ENCODE results near the gene EYA3. TPM values are rescaled to one million over a fixed set of nuclear protein-coding genes. Genes with fewer than 3 reads are reported as not detected.
A peak's percentile ranks its signal among the peaks of the same experiment; 100 is the strongest.

EYA3 gene
- total RNA-seq, 1 donor from 2014 or later: 20.7 TPM

DNA sequence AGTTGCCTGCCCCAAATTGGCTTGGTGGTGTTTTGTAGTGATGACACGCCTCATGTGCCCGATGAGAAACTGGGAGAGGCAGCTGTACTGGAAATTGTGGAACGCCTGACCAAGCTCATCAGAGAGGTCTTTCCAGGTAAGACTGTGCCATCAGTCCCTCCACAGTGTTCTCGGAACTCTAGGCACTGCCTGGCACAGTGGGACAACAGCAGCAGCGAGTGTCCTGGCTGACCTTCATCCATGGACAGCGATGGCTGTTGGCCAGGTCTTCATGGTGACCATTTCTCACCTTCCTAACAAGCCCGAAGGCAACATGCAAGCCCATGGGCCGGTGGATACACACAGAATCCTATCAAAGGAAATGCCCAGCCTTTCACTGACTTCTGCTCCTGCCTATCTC, 139.4 kb downstream of the EYA3 start:
- TF ChIP-seq, protein P1, sequence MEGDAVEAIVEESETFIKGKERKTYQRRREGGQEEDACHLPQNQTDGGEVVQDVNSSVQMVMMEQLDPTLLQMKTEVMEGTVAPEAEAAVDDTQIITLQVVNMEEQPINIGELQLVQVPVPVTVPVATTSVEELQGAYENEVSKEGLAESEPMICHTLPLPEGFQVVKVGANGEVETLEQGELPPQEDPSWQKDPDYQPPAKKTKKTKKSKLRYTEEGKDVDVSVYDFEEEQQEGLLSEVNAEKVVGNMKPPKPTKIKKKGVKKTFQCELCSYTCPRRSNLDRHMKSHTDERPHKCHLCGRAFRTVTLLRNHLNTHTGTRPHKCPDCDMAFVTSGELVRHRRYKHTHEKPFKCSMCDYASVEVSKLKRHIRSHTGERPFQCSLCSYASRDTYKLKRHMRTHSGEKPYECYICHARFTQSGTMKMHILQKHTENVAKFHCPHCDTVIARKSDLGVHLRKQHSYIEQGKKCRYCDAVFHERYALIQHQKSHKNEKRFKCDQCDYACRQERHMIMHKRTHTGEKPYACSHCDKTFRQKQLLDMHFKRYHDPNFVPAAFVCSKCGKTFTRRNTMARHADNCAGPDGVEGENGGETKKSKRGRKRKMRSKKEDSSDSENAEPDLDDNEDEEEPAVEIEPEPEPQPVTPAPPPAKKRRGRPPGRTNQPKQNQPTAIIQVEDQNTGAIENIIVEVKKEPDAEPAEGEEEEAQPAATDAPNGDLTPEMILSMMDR (IDR thresholded peaks at IDR 0.05; ENCODE audit: unreplicated experiment): no peak
- Mint-ChIP-seq H3K4me3 (ENCODE audit: unreplicated experiment) (no peak overlapping the region), H3K36me3 (ENCODE audit: low read depth, unreplicated experiment) (no peaks in the 10 kb centered on the region), H3K4me1 (ENCODE audit: unreplicated experiment) (peaks cover under 1% of the 10 kb centered on the region), H3K9me3 (ENCODE audit: unreplicated experiment) (no peaks in the 10 kb centered on the region), H3K27ac (ENCODE audit: unreplicated experiment) (no peak overlapping the region), H3K27me3 (ENCODE audit: unreplicated experiment) (no peaks in the 10 kb centered on the region)
- DNase-seq (ENCODE audit: low spot score): no peak

DNA sequence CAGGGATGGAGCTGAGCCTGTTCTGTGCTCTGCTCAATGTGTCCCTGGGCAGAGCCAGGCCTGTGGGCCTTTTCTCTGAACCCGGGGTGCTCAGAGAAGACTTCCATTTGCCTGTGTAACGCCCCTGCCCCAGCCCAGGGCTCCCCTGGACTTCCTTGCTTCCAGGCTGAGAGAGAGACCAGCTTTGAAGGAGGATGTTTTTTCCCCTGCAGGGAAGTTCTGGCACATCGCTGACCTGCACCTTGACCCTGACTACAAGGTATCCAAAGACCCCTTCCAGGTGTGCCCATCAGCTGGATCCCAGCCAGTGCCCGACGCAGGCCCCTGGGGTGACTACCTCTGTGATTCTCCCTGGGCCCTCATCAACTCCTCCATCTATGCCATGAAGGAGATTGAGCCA, 143.4 kb downstream of the EYA3 start:
- Mint-ChIP-seq H3K4me3 (ENCODE audit: unreplicated experiment) (no peak overlapping the region), H3K9me3 (ENCODE audit: unreplicated experiment) (no peaks in the 10 kb centered on the region), H3K4me1 (ENCODE audit: unreplicated experiment) (peaks cover 23% of the 10 kb centered on the region), H3K36me3 (ENCODE audit: low read depth, unreplicated experiment) (no peaks in the 10 kb centered on the region), H3K27me3 (ENCODE audit: unreplicated experiment) (peaks cover 6% of the 10 kb centered on the region), H3K27ac (ENCODE audit: unreplicated experiment) (peak overlapping the region; percentile 64)
- DNase-seq (ENCODE audit: low spot score): no peak
- TF ChIP-seq, protein P1 (IDR thresholded peaks at IDR 0.05; ENCODE audit: unreplicated experiment): no peak

DNA sequence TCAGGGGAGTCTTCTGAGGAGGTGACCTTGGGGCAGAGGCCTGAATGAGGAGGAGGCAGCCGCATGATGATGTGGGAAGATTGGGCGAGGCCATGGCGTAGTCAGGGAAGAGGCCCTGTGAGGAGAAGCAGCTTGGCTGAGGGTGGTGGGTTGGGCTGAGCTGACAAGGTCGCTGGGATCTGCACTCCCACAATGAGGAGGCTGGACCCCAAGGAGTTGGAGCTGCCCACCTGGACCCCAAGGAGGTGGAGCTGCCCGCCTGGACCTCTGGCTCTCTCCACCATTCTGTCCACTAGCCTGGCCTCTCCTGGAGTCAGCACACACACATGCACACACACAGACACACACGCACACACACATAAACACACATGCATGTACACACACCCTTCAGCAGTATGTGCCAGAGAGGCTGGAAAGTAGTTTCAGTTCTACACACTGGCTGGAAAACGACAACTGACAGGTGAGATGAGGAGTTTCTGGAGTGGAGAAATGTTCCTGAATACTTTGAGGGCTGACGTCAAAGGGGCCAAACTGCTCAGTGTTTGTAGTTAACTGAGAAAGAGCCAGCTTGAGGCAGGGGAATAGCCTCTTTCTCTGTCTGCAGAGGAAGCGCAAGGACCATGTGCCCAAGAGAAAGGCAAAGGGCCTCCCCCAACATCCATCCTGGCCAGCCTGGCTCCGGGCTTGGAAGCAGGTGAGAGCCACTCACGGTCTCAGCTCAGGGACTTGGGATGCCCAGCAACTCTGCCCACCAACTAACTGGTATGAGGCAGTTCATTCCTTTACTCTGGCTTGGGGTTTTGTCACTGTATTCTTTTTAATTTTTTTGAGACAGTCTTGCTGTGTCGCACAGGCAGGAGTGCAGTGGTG, 146.5 kb downstream of the EYA3 start:
- H3K4me3 Mint-ChIP-seq (ENCODE audit: unreplicated experiment): no peak overlapping the region
- DNase-seq (ENCODE audit: low spot score): no peak

DNA sequence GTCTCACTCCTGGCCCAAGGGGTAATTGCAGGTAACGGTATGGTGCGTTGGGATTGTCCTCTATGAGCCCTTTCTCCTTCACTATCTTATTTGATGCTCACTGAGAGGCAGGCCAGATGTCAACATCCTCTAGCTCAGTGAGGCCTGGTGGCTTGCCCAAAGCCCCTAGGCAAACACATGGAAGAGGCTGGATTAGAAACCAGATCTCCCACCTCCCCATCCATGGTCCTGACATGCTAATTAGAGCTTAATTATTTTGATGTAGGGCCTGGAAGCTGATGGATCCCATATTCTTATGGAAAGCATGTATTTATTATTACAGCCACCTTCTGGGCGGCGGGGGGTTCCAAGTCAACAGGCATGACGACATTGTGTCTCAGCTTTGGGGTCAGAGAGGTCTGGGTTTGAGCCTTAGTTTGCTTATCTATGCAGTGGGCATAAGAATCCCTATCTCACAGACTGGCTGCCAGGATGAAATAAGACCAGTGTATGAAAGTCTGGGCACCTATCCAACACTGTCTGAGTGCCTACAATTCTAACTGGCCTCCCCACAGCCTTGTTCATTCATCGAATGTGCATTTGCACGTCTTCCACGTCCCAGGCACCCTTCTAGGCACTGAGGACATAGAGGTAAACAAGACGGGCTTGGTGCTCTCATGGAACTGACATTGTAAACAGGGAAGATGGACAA, 147.4 kb downstream of the EYA3 start:
- Mint-ChIP-seq H3K4me1 (ENCODE audit: unreplicated experiment) (peaks cover 25% of the 10 kb centered on the region), H3K27ac (ENCODE audit: unreplicated experiment) (peak overlapping the region; percentile 55), H3K27me3 (ENCODE audit: unreplicated experiment) (peaks cover 6% of the 10 kb centered on the region), H3K4me3 (ENCODE audit: unreplicated experiment) (no peak overlapping the region), H3K36me3 (ENCODE audit: low read depth, unreplicated experiment) (no peaks in the 10 kb centered on the region), H3K9me3 (ENCODE audit: unreplicated experiment) (no peaks in the 10 kb centered on the region)
- no peak for DNase-seq (ENCODE audit: low spot score)
- TF ChIP-seq, protein P1 (IDR thresholded peaks at IDR 0.05; ENCODE audit: unreplicated experiment): no peak

More for the DNA sequence above, 146.5 kb downstream of the EYA3 start:
- H3K36me3 Mint-ChIP-seq (ENCODE audit: low read depth, unreplicated experiment): no peaks in the 10 kb centered on the region
- H3K27me3 Mint-ChIP-seq (ENCODE audit: unreplicated experiment): peaks cover 6% of the 10 kb centered on the region
- TF ChIP-seq, protein P1 (IDR thresholded peaks at IDR 0.05; ENCODE audit: unreplicated experiment): no peak
- H3K9me3 Mint-ChIP-seq (ENCODE audit: unreplicated experiment): no peaks in the 10 kb centered on the region
- peak overlapping the region; percentile 55 for H3K27ac Mint-ChIP-seq (ENCODE audit: unreplicated experiment)
- peaks cover 25% of the 10 kb centered on the region for H3K4me1 Mint-ChIP-seq (ENCODE audit: unreplicated experiment)

DNA sequence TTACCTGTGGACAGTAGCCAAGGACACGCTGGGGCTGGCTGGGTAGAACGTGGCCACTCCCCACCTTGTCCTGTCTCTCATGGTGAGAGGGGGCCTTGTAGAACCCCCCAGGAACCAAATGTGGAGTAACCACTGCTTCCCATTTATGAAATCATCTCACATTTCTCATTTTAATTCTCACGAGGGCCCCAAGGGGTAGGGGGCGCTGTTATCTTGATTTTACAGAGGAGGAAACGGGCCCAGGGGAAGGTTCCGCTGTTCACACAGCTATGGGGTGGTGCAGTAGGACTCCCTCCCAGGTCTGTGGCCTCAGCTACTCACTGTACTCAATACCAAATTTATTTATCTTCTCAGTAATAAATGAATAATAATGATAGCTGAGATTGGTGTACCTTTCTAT, 148.1 kb downstream of the EYA3 start:
- H3K36me3 Mint-ChIP-seq (ENCODE audit: low read depth, unreplicated experiment): no peaks in the 10 kb centered on the region
- no peaks in the 10 kb centered on the region for H3K9me3 Mint-ChIP-seq (ENCODE audit: unreplicated experiment)
- peaks cover 29% of the 10 kb centered on the region for H3K4me1 Mint-ChIP-seq (ENCODE audit: unreplicated experiment)
- peaks cover 9% of the 10 kb centered on the region for H3K27me3 Mint-ChIP-seq (ENCODE audit: unreplicated experiment)
- no peak overlapping the region for H3K4me3 Mint-ChIP-seq (ENCODE audit: unreplicated experiment)
- H3K27ac Mint-ChIP-seq (ENCODE audit: unreplicated experiment): no peak overlapping the region
- DNase-seq (ENCODE audit: low spot score): peak; percentile 58
- TF ChIP-seq, protein P1 (IDR thresholded peaks at IDR 0.05; ENCODE audit: unreplicated experiment): no peak

Data from endothelial cell (in vitro differentiated cells).